ENCODE measurements around the gene DGCR6.
"Not testable (repeated sequence)": the region's sequence is repeated elsewhere in the genome, so short reads cannot be mapped to it uniquely, and the experiment has no call there.

The DGCR6 gene

GRCh38 chr22:18959741-18960140 is 53.6 kb downstream of the DGCR6 start:
- DNase-seq (ENCODE audit: low read depth in 1 of 2, low spot score in 1 of 2): not testable (repeated sequence)

DNA sequence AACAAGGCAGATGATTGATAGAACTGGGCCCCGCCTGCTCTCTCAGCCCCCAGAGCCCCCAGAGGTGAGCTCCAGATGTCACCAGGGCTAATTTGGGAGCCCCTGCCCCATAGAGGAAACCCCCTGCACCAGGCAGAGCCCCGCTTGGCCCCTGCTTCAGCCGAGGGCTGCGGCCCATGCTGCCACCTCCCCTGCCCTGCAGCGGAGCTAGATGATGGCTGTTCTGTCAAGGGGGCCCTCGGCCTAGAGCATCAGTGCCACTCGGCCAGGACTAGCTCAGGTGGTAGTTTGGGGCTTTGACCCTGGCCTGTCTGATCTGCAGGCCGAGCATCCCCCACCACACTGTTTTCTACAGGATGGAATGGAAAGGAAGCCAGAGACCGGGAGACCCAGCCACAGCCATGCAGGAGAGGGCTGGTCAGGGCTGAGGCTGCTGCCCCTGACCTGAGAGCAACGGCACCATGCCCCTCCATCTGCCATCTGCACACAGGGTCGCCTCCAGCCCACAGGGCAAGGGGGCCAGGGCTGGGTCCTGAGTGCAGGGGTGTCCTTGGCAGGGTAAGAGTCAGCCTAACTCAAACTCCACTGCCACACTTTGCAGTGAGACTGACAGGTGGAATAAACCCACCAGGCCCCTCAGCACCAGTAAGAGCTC is 54.2 kb downstream of the DGCR6 start:
- not testable (repeated sequence) for DNase-seq (ENCODE audit: low read depth in 1 of 2, low spot score in 1 of 2)

- not testable (repeated sequence) for DNase-seq (ENCODE audit: low read depth in 1 of 2, low spot score in 1 of 2)
Observed at GRCh38 chr22:18961201-18961600, 55.1 kb downstream of the DGCR6 start.
